Hematopoietic multipotent progenitor cell treated with erythropoietin and hydrocortisone succinate and interleukin-3 and kit ligand, for 15 days (in vitro differentiated cells): ENCODE results near the gene SLC38A6.

Experiments
- DNase-seq: peaks from one replicate; pipeline ENCODE4 v3.0.0-alpha.2; 2015; ENCODE audit warnings: low spot score

Gene SLC38A6

GRCh38 chr14:60980811-60981632 lies at the start of gene SLC38A6, which contains the start of gene TRMT5:
TSS of gene SLC38A6 (plus strand) at chr14:60981245. CDS start at chr14:60981278, 33 bp downstream.
TSS of gene TRMT5 (minus strand) at chr14:60981079. CDS start at chr14:60980973, 106 bp downstream.
- peak; percentile 92 for DNase-seq

GRCh38 chr14:60933920-60934655 lies 47.0 kb upstream of the SLC38A6 start:
- peak; percentile 56 for DNase-seq

- no peak for DNase-seq
Observed at GRCh38 chr14:60935319-60935718, 45.7 kb upstream of the SLC38A6 start.

GRCh38 chr14:60943637-60944032 lies 37.4 kb upstream of the SLC38A6 start:
- no peak for DNase-seq

GRCh38 chr14:60944204-60944603 lies 36.8 kb upstream of the SLC38A6 start:
- no peak for DNase-seq

- DNase-seq, result no peak
Observed at GRCh38 chr14:60945984-60946383, 35.1 kb upstream of the SLC38A6 start.

- no peak for DNase-seq
Observed at GRCh38 chr14:60946773-60947172, 34.3 kb upstream of the SLC38A6 start.

- no peak for DNase-seq
Observed at GRCh38 chr14:60951776-60952435, 29.1 kb upstream of the SLC38A6 start.

- no peak for DNase-seq
Observed at GRCh38 chr14:60956202-60956601, 24.8 kb upstream of the SLC38A6 start.

GRCh38 chr14:60956632-60957031 lies 24.4 kb upstream of the SLC38A6 start:
- no peak for DNase-seq

GRCh38 chr14:60958146-60958545 lies 22.9 kb upstream of the SLC38A6 start:
- no peak for DNase-seq

GRCh38 chr14:60963761-60964160 lies 17.3 kb upstream of the SLC38A6 start:
- no peak for DNase-seq

GRCh38 chr14:60964904-60965303 lies 16.1 kb upstream of the SLC38A6 start:
- no peak for DNase-seq

GRCh38 chr14:60965402-60965801 lies 15.6 kb upstream of the SLC38A6 start:
- no peak for DNase-seq

- DNase-seq, result no peak
Observed at GRCh38 chr14:60968099-60968498, 12.9 kb upstream of the SLC38A6 start.

- no peak for DNase-seq
Observed at GRCh38 chr14:60968671-60969070, 12.4 kb upstream of the SLC38A6 start.

- no peak for DNase-seq
Observed at GRCh38 chr14:60970146-60970545, 10.9 kb upstream of the SLC38A6 start.

GRCh38 chr14:60971271-60971670 lies 9.8 kb upstream of the SLC38A6 start:
- no peak for DNase-seq

- no peak for DNase-seq
Observed at GRCh38 chr14:60972295-60972694, 8.8 kb upstream of the SLC38A6 start.

GRCh38 chr14:60973070-60973469 lies 8.0 kb upstream of the SLC38A6 start:
- no peak for DNase-seq

- no peak for DNase-seq
Observed at GRCh38 chr14:60974090-60974651, 6.9 kb upstream of the SLC38A6 start.

- no peak for DNase-seq
Observed at GRCh38 chr14:60975551-60975950, 5.5 kb upstream of the SLC38A6 start.
